HEK293 (cell line): ENCODE results near the gene KRT13.

ENCODE experiments used
- FEZF1 ChIP-seq: fragments of 450-650 bp; formaldehyde crosslinking; IDR thresholded peaks from 2 replicates; pipeline ENCODE4 v1.5.1; 2016; ENCODE audit warnings: missing biosample characterization, missing genetic modification characterization
- GLIS1 ChIP-seq: fragments of 450-650 bp; formaldehyde crosslinking; IDR thresholded peaks from 2 replicates; pipeline ENCODE4 v1.5.1; 2016; ENCODE audit warnings: missing biosample characterization, missing genetic modification characterization
- HIC1 ChIP-seq: fragments of 450-650 bp; formaldehyde crosslinking; IDR thresholded peaks from 2 replicates; pipeline ENCODE4 v1.5.1; 2016; ENCODE audit warnings: missing biosample characterization, missing genetic modification characterization
- MEIS1 ChIP-seq: sonication (generic); formaldehyde crosslinking; IDR thresholded peaks from 2 replicates; pipeline ENCODE4 v1.8.1; 2022; ENCODE audit warnings: missing genetic modification reagents, mild to moderate bottlenecking, borderline replicate concordance
- ZBTB10 ChIP-seq: fragments of 450-650 bp; formaldehyde crosslinking; IDR thresholded peaks from 2 replicates; pipeline ENCODE4 v1.5.1; 2016; ENCODE audit warnings: missing biosample characterization, missing genetic modification characterization
- ZBTB17 ChIP-seq: fragments of 450-650 bp; formaldehyde crosslinking; IDR thresholded peaks from 2 replicates; pipeline ENCODE4 v1.5.1; 2016; ENCODE audit warnings: missing biosample characterization, missing genetic modification characterization
- ZIC2 ChIP-seq: fragments of 450-650 bp; formaldehyde crosslinking; IDR thresholded peaks from 2 replicates; pipeline ENCODE4 v1.5.1; 2016; ENCODE audit warnings: missing biosample characterization, missing genetic modification characterization
- ZNF16 ChIP-seq: fragments of 450-650 bp; formaldehyde crosslinking; IDR thresholded peaks from 2 replicates; pipeline ENCODE4 v1.5.1; 2016; ENCODE audit warnings: low read depth, missing biosample characterization, missing genetic modification characterization
- ZNF223 ChIP-seq: fragments of 450-650 bp; formaldehyde crosslinking; IDR thresholded peaks from 2 replicates; pipeline ENCODE4 v1.5.1; 2016; ENCODE audit warnings: missing biosample characterization, missing genetic modification characterization
- ZNF302 ChIP-seq: fragments of 450-650 bp; formaldehyde crosslinking; IDR thresholded peaks from 2 replicates; pipeline ENCODE4 v1.5.1; 2016; ENCODE audit warnings: missing biosample characterization, missing genetic modification characterization, low read depth
- ZNF335 ChIP-seq: fragments of 450-650 bp; formaldehyde crosslinking; conservative IDR thresholded peaks from 2 replicates; pipeline ENCODE4 v1.5.1; 2016; ENCODE audit warnings: missing biosample characterization, missing genetic modification characterization
- ZNF433 ChIP-seq: fragments of 450-650 bp; formaldehyde crosslinking; IDR thresholded peaks from 2 replicates; pipeline ENCODE4 v1.5.1; 2016; ENCODE audit warnings: missing biosample characterization, missing genetic modification characterization, low read depth
- ZNF585B ChIP-seq: fragments of 450-650 bp; formaldehyde crosslinking; IDR thresholded peaks from 2 replicates; pipeline ENCODE4 v1.5.1; 2016; ENCODE audit warnings: missing biosample characterization, missing genetic modification characterization
- ZNF600 ChIP-seq: fragments of 450-650 bp; formaldehyde crosslinking; IDR thresholded peaks from 2 replicates; pipeline ENCODE4 v1.5.1; 2016; ENCODE audit warnings: missing biosample characterization, missing genetic modification characterization
- ZNF692 ChIP-seq: fragments of 450-650 bp; formaldehyde crosslinking; IDR thresholded peaks from 2 replicates; pipeline ENCODE4 v1.5.1; 2016; ENCODE audit warnings: missing biosample characterization, missing genetic modification characterization
- TF ChIP-seq, protein P1 (sequence below): fragments of 450-650 bp; formaldehyde crosslinking; IDR thresholded peaks from 2 replicates; pipeline ENCODE4 v1.5.1; 2016; ENCODE audit warnings: missing biosample characterization, missing genetic modification characterization
- TF ChIP-seq, protein P2 (sequence below): fragments of 450-650 bp; formaldehyde crosslinking; IDR thresholded peaks from 2 replicates; pipeline ENCODE4 v1.5.1; 2017; ENCODE audit warnings: missing biosample characterization, missing genetic modification characterization
- TF ChIP-seq, protein P3 (sequence below): IDR thresholded peaks from 2 replicates; pipeline ENCODE4 v1.6.1; 2011; ENCODE audit warnings: mild to moderate bottlenecking, low read depth, low read length, borderline replicate concordance
- TF ChIP-seq, protein P4 (sequence below): fragments of 450-650 bp; formaldehyde crosslinking; IDR thresholded peaks from 2 replicates; pipeline ENCODE4 v1.5.1; 2017; ENCODE audit warnings: missing biosample characterization, mild to moderate bottlenecking, missing genetic modification characterization, moderate library complexity

KRT13 gene

GRCh38 chr17:41519501-41520224, 14.3 kb upstream of the KRT13 start (continued):
- no peak for TF ChIP-seq ZNF16 (tag by site-specific recombination)
- TF ChIP-seq ZIC2 (tag by site-specific recombination): no peak
- TF ChIP-seq, protein P1, sequence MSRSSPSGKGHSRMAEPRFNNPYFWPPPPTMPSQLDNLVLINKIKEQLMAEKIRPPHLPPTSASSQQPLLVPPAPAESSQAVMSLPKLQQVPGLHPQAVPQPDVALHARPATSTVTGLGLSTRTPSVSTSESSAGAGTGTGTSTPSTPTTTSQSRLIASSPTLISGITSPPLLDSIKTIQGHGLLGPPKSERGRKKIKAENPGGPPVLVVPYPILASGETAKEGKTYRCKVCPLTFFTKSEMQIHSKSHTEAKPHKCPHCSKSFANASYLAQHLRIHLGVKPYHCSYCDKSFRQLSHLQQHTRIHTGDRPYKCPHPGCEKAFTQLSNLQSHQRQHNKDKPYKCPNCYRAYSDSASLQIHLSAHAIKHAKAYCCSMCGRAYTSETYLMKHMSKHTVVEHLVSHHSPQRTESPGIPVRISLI: no peak
- TF ChIP-seq ZNF600: peak; percentile 85
- TF ChIP-seq, protein P2, sequence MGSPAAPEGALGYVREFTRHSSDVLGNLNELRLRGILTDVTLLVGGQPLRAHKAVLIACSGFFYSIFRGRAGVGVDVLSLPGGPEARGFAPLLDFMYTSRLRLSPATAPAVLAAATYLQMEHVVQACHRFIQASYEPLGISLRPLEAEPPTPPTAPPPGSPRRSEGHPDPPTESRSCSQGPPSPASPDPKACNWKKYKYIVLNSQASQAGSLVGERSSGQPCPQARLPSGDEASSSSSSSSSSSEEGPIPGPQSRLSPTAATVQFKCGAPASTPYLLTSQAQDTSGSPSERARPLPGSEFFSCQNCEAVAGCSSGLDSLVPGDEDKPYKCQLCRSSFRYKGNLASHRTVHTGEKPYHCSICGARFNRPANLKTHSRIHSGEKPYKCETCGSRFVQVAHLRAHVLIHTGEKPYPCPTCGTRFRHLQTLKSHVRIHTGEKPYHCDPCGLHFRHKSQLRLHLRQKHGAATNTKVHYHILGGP (tag by site-specific recombination): no peak
- 0 out of 2 replicates have a peak, but pooled peaks have one; percentile 28 for TF ChIP-seq HIC1
- TF ChIP-seq ZNF223 (tag by site-specific recombination): no peak
- TF ChIP-seq ZNF335: 0 out of 2 replicates have a peak, but pooled peaks have one; percentile 28
- TF ChIP-seq, protein P3, sequence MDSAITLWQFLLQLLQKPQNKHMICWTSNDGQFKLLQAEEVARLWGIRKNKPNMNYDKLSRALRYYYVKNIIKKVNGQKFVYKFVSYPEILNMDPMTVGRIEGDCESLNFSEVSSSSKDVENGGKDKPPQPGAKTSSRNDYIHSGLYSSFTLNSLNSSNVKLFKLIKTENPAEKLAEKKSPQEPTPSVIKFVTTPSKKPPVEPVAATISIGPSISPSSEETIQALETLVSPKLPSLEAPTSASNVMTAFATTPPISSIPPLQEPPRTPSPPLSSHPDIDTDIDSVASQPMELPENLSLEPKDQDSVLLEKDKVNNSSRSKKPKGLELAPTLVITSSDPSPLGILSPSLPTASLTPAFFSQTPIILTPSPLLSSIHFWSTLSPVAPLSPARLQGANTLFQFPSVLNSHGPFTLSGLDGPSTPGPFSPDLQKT: no peak
- no peak for TF ChIP-seq ZBTB10 (tag by site-specific recombination)
- peak; percentile 89 for TF ChIP-seq FEZF1 (tag by site-specific recombination)
- no peak for TF ChIP-seq ZNF433 (tag by site-specific recombination)
- 0 out of 2 replicates have a peak, but pooled peaks have one; percentile 26 for TF ChIP-seq ZBTB17 (tag by site-specific recombination)
- TF ChIP-seq GLIS1: no peak
- TF ChIP-seq, protein P4, sequence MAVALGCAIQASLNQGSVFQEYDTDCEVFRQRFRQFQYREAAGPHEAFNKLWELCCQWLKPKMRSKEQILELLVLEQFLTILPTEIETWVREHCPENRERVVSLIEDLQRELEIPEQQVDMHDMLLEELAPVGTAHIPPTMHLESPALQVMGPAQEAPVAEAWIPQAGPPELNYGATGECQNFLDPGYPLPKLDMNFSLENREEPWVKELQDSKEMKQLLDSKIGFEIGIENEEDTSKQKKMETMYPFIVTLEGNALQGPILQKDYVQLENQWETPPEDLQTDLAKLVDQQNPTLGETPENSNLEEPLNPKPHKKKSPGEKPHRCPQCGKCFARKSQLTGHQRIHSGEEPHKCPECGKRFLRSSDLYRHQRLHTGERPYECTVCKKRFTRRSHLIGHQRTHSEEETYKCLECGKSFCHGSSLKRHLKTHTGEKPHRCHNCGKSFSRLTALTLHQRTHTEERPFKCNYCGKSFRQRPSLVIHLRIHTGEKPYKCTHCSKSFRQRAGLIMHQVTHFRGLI (tag by site-specific recombination): 0 out of 2 replicates have a peak, but pooled peaks have one; percentile 19
- no peak for TF ChIP-seq ZNF302 (tag by site-specific recombination)
- peak; percentile 50; the same call in 1 of the 2 replicates for TF ChIP-seq MEIS1 (CRISPR knock-in tag)
- TF ChIP-seq ZNF692: no peak
- TF ChIP-seq ZNF585B: no peak
